ENCODE measurements around the gene ATP9B. TPM values are rescaled to one million over a fixed set of nuclear protein-coding genes. Genes with fewer than 3 reads are reported as not detected.

Gene ATP9B
- total RNA-seq, 1 experiment from 2014 or later, result 25.5 TPM

GRCh38 chr18:79393181-79393634, 324.0 kb downstream of the ATP9B start:
- ChIA-PET CTCF (interaction anchor here (0.7 to 5.5 kb wide), 4 partner anchors 12 to 569 kb away, joined by 3 to 39 read pairs (median 3); no protein-coding TSS in a partner anchor), POLR2A (interaction anchor here (1.1 to 1.3 kb wide), 2 partner anchors 8 to 10 kb away, joined by 3 to 5 read pairs; no protein-coding TSS in a partner anchor)
- Mint-ChIP-seq H3K27ac (ENCODE audit: low read depth, unreplicated experiment) (peak overlapping the region; percentile 100), H3K4me1 (ENCODE audit: insufficient read depth, unreplicated experiment) (no peaks in the 10 kb centered on the region), H3K9me3 (ENCODE audit: unreplicated experiment) (no peaks in the 10 kb centered on the region), H3K27me3 (ENCODE audit: insufficient read depth, unreplicated experiment) (no peaks in the 10 kb centered on the region), H3K4me3 (ENCODE audit: unreplicated experiment) (peak overlapping the region; percentile 93), H3K36me3 (ENCODE audit: insufficient read depth, unreplicated experiment) (peaks cover 4% of the 10 kb centered on the region)
- no peak for DNase-seq (ENCODE audit: unreplicated experiment)
- BruUV-seq (replicated peaks), result TSS peak; percentile 51
- no peak for TF ChIP-seq CTCF (IDR thresholded peaks at IDR 0.05; ENCODE audit: unreplicated experiment)
- intact Hi-C loops (cut with micrococcal nuclease), result no loop called here

- Mint-ChIP-seq H3K9me3 (ENCODE audit: unreplicated experiment) (no peaks in the 10 kb centered on the region), H3K27ac (ENCODE audit: low read depth, unreplicated experiment) (peak overlapping the region; percentile 100), H3K36me3 (ENCODE audit: insufficient read depth, unreplicated experiment) (peaks cover 4% of the 10 kb centered on the region), H3K27me3 (ENCODE audit: insufficient read depth, unreplicated experiment) (no peaks in the 10 kb centered on the region), H3K4me1 (ENCODE audit: insufficient read depth, unreplicated experiment) (no peaks in the 10 kb centered on the region), H3K4me3 (ENCODE audit: unreplicated experiment) (peak overlapping the region; percentile 93)
- no peak for TF ChIP-seq CTCF (IDR thresholded peaks at IDR 0.05; ENCODE audit: unreplicated experiment)
- intact Hi-C loops (cut with micrococcal nuclease), result no loop called here
- DNase-seq (ENCODE audit: unreplicated experiment), result peak; percentile 69
- no TSS peak for BruUV-seq (replicated peaks)
- CTCF ChIA-PET, result interaction anchor here (0.5 to 5.5 kb wide), 7 partner anchors 9 to 568 kb away, joined by 3 to 39 read pairs (median 4); no protein-coding TSS in a partner anchor
- POLR2A ChIA-PET, result interaction anchor here (1.1 to 1.3 kb wide), 2 partner anchors 9 to 10 kb away, joined by 3 to 5 read pairs; no protein-coding TSS in a partner anchor
Measured at GRCh38 chr18:79393635-79394533, 324.7 kb downstream of the ATP9B start.

- H3K36me3 Mint-ChIP-seq (ENCODE audit: insufficient read depth, unreplicated experiment), result no peaks in the 10 kb centered on the region
- intact Hi-C loops (cut with micrococcal nuclease), result no loop called here
- H3K4me1 Mint-ChIP-seq (ENCODE audit: insufficient read depth, unreplicated experiment), result no peaks in the 10 kb centered on the region
- ChIA-PET POLR2A (no interaction called here), CTCF (no interaction called here)
- DNase-seq (ENCODE audit: unreplicated experiment), result no peak
- H3K27me3 Mint-ChIP-seq (ENCODE audit: insufficient read depth, unreplicated experiment), result no peaks in the 10 kb centered on the region
- no peak overlapping the region for H3K27ac Mint-ChIP-seq (ENCODE audit: low read depth, unreplicated experiment)
- peak overlapping the region; percentile 54 for H3K4me3 Mint-ChIP-seq (ENCODE audit: unreplicated experiment)
- TF ChIP-seq CTCF (IDR thresholded peaks at IDR 0.05; ENCODE audit: unreplicated experiment), result no peak
- BruUV-seq (replicated peaks), result no TSS peak
- H3K9me3 Mint-ChIP-seq (ENCODE audit: unreplicated experiment), result no peaks in the 10 kb centered on the region
Measured at GRCh38 chr18:79394534-79395307, 325.5 kb downstream of the ATP9B start.

- TF ChIP-seq CTCF (IDR thresholded peaks at IDR 0.05; ENCODE audit: unreplicated experiment), result no peak
- DNase-seq (ENCODE audit: unreplicated experiment), result no peak
- no peaks in the 10 kb centered on the region for H3K9me3 Mint-ChIP-seq (ENCODE audit: unreplicated experiment)
- no peak overlapping the region for H3K4me3 Mint-ChIP-seq (ENCODE audit: unreplicated experiment)
- ChIA-PET CTCF (interaction anchor here (1.2 kb wide), 1 partner anchor 16 kb away, joined by 3 read pairs; no protein-coding TSS in a partner anchor), POLR2A (no interaction called here)
- H3K27ac Mint-ChIP-seq (ENCODE audit: low read depth, unreplicated experiment), result no peak overlapping the region
- BruUV-seq (replicated peaks), result no TSS peak
- H3K4me1 Mint-ChIP-seq (ENCODE audit: insufficient read depth, unreplicated experiment), result no peaks in the 10 kb centered on the region
- no peaks in the 10 kb centered on the region for H3K27me3 Mint-ChIP-seq (ENCODE audit: insufficient read depth, unreplicated experiment)
- intact Hi-C loops (cut with micrococcal nuclease), result no loop called here
- no peaks in the 10 kb centered on the region for H3K36me3 Mint-ChIP-seq (ENCODE audit: insufficient read depth, unreplicated experiment)
Measured at GRCh38 chr18:79395308-79395640, 326.1 kb downstream of the ATP9B start.
